MCF 10A (cell line): ENCODE data around the gene ACTG2. TPM values are rescaled to one million over a fixed set of nuclear protein-coding genes. Genes with fewer than 3 reads are reported as not detected.
A peak's percentile ranks its signal among the peaks of the same experiment; 100 is the strongest.

Experiments used
- BruUV-seq: library from RNA; stranded (reverse); fragments of 400-500 nt; replicated peaks from 2 replicates; lab custom pipeline; 2021; lab: Mats Ljungman, UMichigan
- CTCF ChIA-PET: fragments of 300-600 bp; sonication (Branson Sonifier 250); formaldehyde crosslinking; extraction: SDS; loops from one replicate; lab custom pipeline; 2021; ENCODE audit warnings: antibody characterized with exemption, inconsistent platforms; lab: Yijun Ruan, JAX
- POLR2A ChIA-PET: fragments of 300-600, 350-650 bp; sonication (Branson Sonifier 250); formaldehyde crosslinking; extraction: SDS; loops from one replicate; lab custom pipeline; 2020; ENCODE audit warnings: antibody characterized with exemption, inconsistent platforms; lab: Yijun Ruan, JAX
- DNase-seq: peaks from one replicate; pipeline ENCODE4 v3.0.0-alpha.2; 2018; ENCODE audit not compliant: unreplicated experiment
- H3K27ac Mint-ChIP-seq: one replicate; pipeline ENCODE4 v1.8.0; 2022; ENCODE audit warnings: mild to moderate bottlenecking, low read depth, mixed read lengths; ENCODE audit not compliant: unreplicated experiment
- H3K27me3 Mint-ChIP-seq: one replicate; pipeline ENCODE4 v1.8.0; 2022; ENCODE audit warnings: mixed read lengths; ENCODE audit not compliant: insufficient read depth, unreplicated experiment
- H3K36me3 Mint-ChIP-seq: one replicate; pipeline ENCODE4 v1.8.0; 2022; ENCODE audit warnings: mild to moderate bottlenecking, moderate library complexity, mixed read lengths; ENCODE audit not compliant: insufficient read depth, unreplicated experiment
- H3K4me1 Mint-ChIP-seq: one replicate; pipeline ENCODE4 v1.8.0; 2022; ENCODE audit warnings: mixed read lengths; ENCODE audit not compliant: insufficient read depth, unreplicated experiment
- H3K4me3 Mint-ChIP-seq: one replicate; pipeline ENCODE4 v1.8.0; 2022; ENCODE audit warnings: mild to moderate bottlenecking, moderate library complexity, mixed read lengths; ENCODE audit not compliant: unreplicated experiment
- H3K9me3 Mint-ChIP-seq: one replicate; pipeline ENCODE4 v1.8.0; 2022; ENCODE audit warnings: mixed read lengths; ENCODE audit not compliant: unreplicated experiment
- CTCF ChIP-seq: fragments of 200-600 bp; IDR thresholded peaks from one replicate; pipeline ENCODE4 v1.8.0; 2022; ENCODE audit warnings: antibody characterized with exemption, mild to moderate bottlenecking; ENCODE audit not compliant: unreplicated experiment
- intact Hi-C: fragments of 100-400 bp; cut with micrococcal nuclease; formaldehyde crosslinking; loops from 2 replicates; pipeline ENCODE4 v1.14.1; 2022
- total RNA-seq: library from RNA; stranded (reverse); gene quantifications from 2 replicates; pipeline ENCODE4 v1.2.3, GENCODE V29; 2022

ACTG2 gene
- total RNA-seq, 1 experiment from 2014 or later, result not detected

GRCh38 chr2:73918856-73919255 lies 26.0 kb downstream of the ACTG2 start:
- intact Hi-C loops, result no loop called here
- BruUV-seq, result no TSS peak
- CTCF ChIA-PET, result interaction anchor here (0.6 to 0.7 kb wide), 3 partner anchors 52 to 260 kb away, joined by 3 to 4 read pairs (median 4); no protein-coding TSS in a partner anchor
- Mint-ChIP-seq H3K4me1 (no peaks in the 10 kb centered on the region), H3K27ac (no peak overlapping the region), H3K9me3 (no peaks in the 10 kb centered on the region), H3K36me3 (no peaks in the 10 kb centered on the region), H3K27me3 (no peaks in the 10 kb centered on the region), H3K4me3 (no peak overlapping the region)
- no peak for TF ChIP-seq CTCF
- no peak for DNase-seq
- POLR2A ChIA-PET, result no interaction called here

GRCh38 chr2:73919596-73920228 lies 26.9 kb downstream of the ACTG2 start:
- ChIA-PET CTCF (no interaction called here), POLR2A (interaction anchor here (0.6 to 1.3 kb wide), 2 partner anchors 91 to 258 kb away, joined by 3 to 6 read pairs; partner anchors contain the start of gene STAMBP)
- no peaks in the 10 kb centered on the region for H3K4me1 Mint-ChIP-seq
- TF ChIP-seq CTCF, result no peak
- H3K27ac Mint-ChIP-seq, result no peak overlapping the region
- intact Hi-C loops, result no loop called here
- no peak for DNase-seq
- BruUV-seq, result no TSS peak
- no peaks in the 10 kb centered on the region for H3K27me3 Mint-ChIP-seq
- no peaks in the 10 kb centered on the region for H3K9me3 Mint-ChIP-seq
- no peak overlapping the region for H3K4me3 Mint-ChIP-seq
- H3K36me3 Mint-ChIP-seq, result no peaks in the 10 kb centered on the region

- ChIA-PET CTCF (interaction anchor here (1.1 kb wide), 1 partner anchor 10 kb away, joined by 3 read pairs; no protein-coding TSS in a partner anchor), POLR2A (interaction anchor here (0.6 to 1.3 kb wide), 2 partner anchors 92 to 257 kb away, joined by 3 to 6 read pairs; partner anchors contain the start of gene STAMBP)
- BruUV-seq, result no TSS peak
- TF ChIP-seq CTCF, result peak; percentile 15
- peak; percentile 50 for DNase-seq
- Mint-ChIP-seq H3K36me3 (no peaks in the 10 kb centered on the region), H3K27me3 (no peaks in the 10 kb centered on the region), H3K9me3 (no peaks in the 10 kb centered on the region), H3K4me1 (peaks cover under 1% of the 10 kb centered on the region), H3K4me3 (no peak overlapping the region), H3K27ac (no peak overlapping the region)
- intact Hi-C loops, result no loop called here
Measured at GRCh38 chr2:73920577-73921545, 28.1 kb downstream of the ACTG2 start.

GRCh38 chr2:73921581-73921980 lies 28.8 kb downstream of the ACTG2 start:
- DNase-seq, result no peak
- TF ChIP-seq CTCF, result no peak
- CTCF ChIA-PET, result no interaction called here
- no peak overlapping the region for H3K4me3 Mint-ChIP-seq
- H3K27me3 Mint-ChIP-seq, result no peaks in the 10 kb centered on the region
- no peaks in the 10 kb centered on the region for H3K9me3 Mint-ChIP-seq
- no peak overlapping the region for H3K27ac Mint-ChIP-seq
- no peaks in the 10 kb centered on the region for H3K36me3 Mint-ChIP-seq
- H3K4me1 Mint-ChIP-seq, result peaks cover 6% of the 10 kb centered on the region
- POLR2A ChIA-PET, result no interaction called here
- no TSS peak for BruUV-seq
- intact Hi-C loops, result no loop called here
